Measurements from ENCODE around the gene TGFB3.

Gene TGFB3

DNA sequence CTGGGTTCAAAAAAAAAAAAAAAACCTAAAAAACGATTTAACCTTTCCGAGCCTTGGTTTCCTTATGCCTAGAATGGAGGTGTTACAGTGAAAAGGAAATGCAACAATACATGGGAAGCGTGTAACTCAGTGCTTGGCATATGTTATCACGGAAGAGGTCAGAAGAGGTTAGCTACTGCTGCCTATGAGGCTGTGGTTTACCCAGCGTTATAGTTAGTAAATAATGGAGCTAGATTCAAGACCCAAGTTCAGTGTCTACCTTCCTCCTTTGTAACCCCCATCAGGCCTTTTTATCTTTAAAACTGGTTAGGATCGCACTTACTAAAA lies 4.6 kb upstream of the TGFB3 start:
- peaks cover 1% of the 10 kb centered on the region; the same call in 1 of the 2 replicates for H3K4me1 ChIP-seq (ENCODE audit: insufficient read depth, low read length)
- H3K27ac ChIP-seq (ENCODE audit: low read depth, low read length) = no peak overlapping the region
- peaks cover 31% of the 10 kb centered on the region for H3K27me3 ChIP-seq (ENCODE audit: insufficient read depth, low read length)
- H3K36me3 ChIP-seq (ENCODE audit: insufficient read depth, low read length) = peaks cover 10% of the 10 kb centered on the region
- 52% methylated on average over 6 of the region's 6 CpGs for WGBS
- H3K4me3 ChIP-seq (ENCODE audit: low read length) = peak overlapping the region; percentile 97
- no peaks in the 10 kb centered on the region for H3K9me3 ChIP-seq (ENCODE audit: insufficient read depth, low read depth, low read length)
- H3K9ac ChIP-seq (ENCODE audit: low read depth, low read length) = peak overlapping the region; percentile 74; the same call in 1 of the 2 replicates

DNA sequence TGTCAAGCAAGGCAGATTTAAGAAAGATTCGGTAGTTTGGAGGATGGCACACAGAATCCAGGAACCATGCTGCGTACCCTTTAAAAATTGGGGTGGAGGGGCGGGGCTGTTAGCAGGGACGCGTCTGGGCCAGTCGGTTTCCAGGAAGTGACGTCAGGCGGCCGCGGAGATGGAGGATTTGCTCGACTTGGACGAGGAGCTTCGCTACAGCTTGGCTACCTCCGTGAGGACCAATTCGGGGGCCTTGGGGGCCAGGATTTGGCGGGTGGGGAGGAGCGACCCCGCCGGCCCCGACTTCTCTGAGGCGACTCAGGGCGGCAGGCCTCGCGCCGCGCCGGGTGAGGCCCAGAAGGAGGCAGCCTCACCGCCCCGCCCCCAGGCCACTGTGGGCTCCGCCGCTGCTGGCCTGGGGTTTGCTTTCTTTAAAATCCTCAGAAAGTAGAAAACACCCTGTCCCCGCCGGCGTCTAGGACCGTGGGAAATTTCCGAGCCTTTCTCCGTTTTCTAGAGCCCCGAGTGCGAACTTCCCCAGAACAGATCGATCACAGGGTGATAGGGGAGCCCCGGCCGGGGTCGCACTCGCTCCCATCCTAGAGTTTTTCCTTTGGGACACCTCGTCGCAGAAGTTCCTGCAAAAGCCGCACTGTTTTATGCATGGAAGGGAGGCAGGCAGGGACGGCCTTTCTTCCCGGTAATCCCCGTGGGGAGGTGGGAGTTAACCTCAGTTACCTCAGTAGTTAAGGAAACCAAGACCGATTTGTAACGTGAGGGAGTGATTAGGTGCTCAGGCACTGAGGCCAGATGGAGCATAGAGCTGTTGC lies 4.0 kb upstream of the TGFB3 start, which contains the start of gene IFT43:
TSS of gene IFT43 (plus strand) at position 146 of the 821 bp plus-strand sequence. CDS start at position 170, 24 bp downstream.
- WGBS = under 1% methylated on average over 52 of the region's 52 CpGs
- peak within 1 kb of the TSS; percentile 46 for H3K27ac ChIP-seq (ENCODE audit: low read depth, low read length)
- peaks cover 31% of the 10 kb centered on the region for H3K27me3 ChIP-seq (ENCODE audit: insufficient read depth, low read length)
- peaks cover 8% of the 10 kb centered on the region for H3K36me3 ChIP-seq (ENCODE audit: insufficient read depth, low read length)
- no peaks in the 10 kb centered on the region for H3K9me3 ChIP-seq (ENCODE audit: insufficient read depth, low read depth, low read length)
- peaks cover 7% of the 10 kb centered on the region; the same call in 1 of the 2 replicates for H3K4me1 ChIP-seq (ENCODE audit: insufficient read depth, low read length)
- H3K4me3 ChIP-seq (ENCODE audit: low read length) = peak within 1 kb of the TSS; percentile 97
- H3K9ac ChIP-seq (ENCODE audit: low read depth, low read length) = peak within 1 kb of the TSS; percentile 74

DNA sequence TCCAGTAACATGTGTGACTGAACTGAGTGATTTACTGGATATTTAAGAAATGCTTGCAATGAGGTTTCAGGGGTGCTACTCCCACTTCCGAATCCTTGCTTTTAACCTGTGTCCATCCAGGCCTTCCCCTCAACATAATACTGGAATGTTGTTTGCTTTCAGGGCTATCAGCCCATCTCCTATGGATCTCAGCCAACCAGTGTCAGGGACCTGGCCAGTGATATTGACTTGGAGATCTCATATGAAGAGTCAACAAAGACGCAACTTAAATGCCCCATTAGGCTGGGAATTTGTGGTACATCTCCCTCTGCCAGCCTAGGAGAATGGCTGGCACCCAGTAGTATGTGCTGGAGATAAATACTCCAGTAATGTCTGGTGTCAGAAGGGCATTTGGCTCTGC lies 2.9 kb upstream of the TGFB3 start:
- Histone ChIP-seq H3K27ac (ENCODE audit: low read depth, low read length) (no peak overlapping the region), H3K4me1 (ENCODE audit: insufficient read depth, low read length) (peaks cover 9% of the 10 kb centered on the region; the same call in 1 of the 2 replicates), H3K27me3 (ENCODE audit: insufficient read depth, low read length) (peaks cover 31% of the 10 kb centered on the region), H3K4me3 (ENCODE audit: low read length) (no peak overlapping the region), H3K9ac (ENCODE audit: low read depth, low read length) (no peak overlapping the region), H3K9me3 (ENCODE audit: insufficient read depth, low read depth, low read length) (no peaks in the 10 kb centered on the region), H3K36me3 (ENCODE audit: insufficient read depth, low read length) (no peaks in the 10 kb centered on the region)
- WGBS = 92% methylated on average over 2 of the region's 2 CpGs

DNA sequence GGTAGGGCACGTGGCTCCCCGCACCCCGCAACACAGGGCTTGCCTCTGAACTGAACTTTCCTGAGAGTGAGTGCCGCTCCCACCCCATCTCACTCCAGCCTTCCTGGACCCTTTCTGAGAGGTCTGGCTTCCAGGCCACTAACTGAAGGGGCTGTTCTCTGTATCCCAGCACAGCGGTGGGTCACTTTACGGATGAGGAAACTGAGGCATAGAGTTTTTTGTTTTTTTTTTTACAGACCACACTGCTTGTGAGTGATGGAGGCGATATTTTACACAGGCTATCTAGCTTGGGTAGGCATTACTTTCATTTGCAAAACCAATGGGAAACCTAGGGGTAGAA lies 1.2 kb upstream of the TGFB3 start:
- H3K9me3 ChIP-seq (ENCODE audit: insufficient read depth, low read depth, low read length) = no peaks in the 10 kb centered on the region
- no peak overlapping the region for H3K27ac ChIP-seq (ENCODE audit: low read depth, low read length)
- H3K36me3 ChIP-seq (ENCODE audit: insufficient read depth, low read length) = no peaks in the 10 kb centered on the region
- H3K4me3 ChIP-seq (ENCODE audit: low read length) = peak overlapping the region; percentile 63
- peaks cover 9% of the 10 kb centered on the region for H3K4me1 ChIP-seq (ENCODE audit: insufficient read depth, low read length)
- H3K9ac ChIP-seq (ENCODE audit: low read depth, low read length) = peak overlapping the region; percentile 56; the same call in 1 of the 2 replicates
- 25% methylated on average over 7 of the region's 7 CpGs for WGBS
- peaks cover 31% of the 10 kb centered on the region for H3K27me3 ChIP-seq (ENCODE audit: insufficient read depth, low read length)

DNA sequence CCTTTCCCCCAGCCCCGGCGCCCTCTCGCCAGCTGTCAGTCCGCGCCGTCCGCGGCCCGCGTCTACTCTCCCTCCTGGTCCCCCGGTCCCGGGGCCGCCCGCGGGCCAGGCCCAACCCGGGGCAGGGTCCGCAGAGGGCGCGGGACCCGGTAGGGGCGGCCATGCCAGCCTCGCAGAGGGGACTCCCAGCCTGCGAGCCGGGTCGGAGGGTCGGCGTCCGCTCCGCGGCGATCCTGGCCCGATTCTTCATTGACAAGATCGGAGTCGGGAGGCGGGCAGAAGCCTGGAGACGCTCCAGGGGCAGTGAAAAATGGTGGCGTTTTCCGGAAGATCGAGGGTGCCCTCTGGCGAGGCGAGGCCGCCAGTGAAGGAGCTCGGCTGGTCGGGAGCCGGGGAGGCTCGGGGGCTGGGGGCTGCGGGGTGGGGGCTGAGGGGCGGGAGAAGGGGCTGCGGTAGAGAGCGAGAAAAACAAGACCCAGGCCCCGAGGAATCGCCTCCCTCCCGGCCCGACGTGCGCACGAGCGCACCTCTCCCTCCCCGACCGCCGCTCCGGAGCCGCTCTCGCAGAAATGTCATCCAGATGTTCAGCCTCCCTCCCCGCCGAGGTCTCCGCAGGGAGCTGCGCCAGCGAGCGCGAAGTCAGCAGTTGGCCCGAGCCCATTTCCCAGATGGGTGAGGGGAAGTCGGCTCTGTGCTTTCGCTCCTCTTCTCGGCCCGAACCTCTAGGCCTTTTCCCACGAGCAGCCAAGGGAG lies 647 bp upstream of the TGFB3 start:
- Histone ChIP-seq H3K4me3 (ENCODE audit: low read length) (peak overlapping the region; percentile 63), H3K27me3 (ENCODE audit: insufficient read depth, low read length) (peaks cover 31% of the 10 kb centered on the region), H3K4me1 (ENCODE audit: insufficient read depth, low read length) (peaks cover 13% of the 10 kb centered on the region), H3K27ac (ENCODE audit: low read depth, low read length) (no peak overlapping the region), H3K9me3 (ENCODE audit: insufficient read depth, low read depth, low read length) (no peaks in the 10 kb centered on the region), H3K9ac (ENCODE audit: low read depth, low read length) (peak overlapping the region; percentile 56; the same call in 1 of the 2 replicates), H3K36me3 (ENCODE audit: insufficient read depth, low read length) (no peaks in the 10 kb centered on the region)
- under 1% methylated on average over 69 of the region's 77 CpGs for WGBS

DNA sequence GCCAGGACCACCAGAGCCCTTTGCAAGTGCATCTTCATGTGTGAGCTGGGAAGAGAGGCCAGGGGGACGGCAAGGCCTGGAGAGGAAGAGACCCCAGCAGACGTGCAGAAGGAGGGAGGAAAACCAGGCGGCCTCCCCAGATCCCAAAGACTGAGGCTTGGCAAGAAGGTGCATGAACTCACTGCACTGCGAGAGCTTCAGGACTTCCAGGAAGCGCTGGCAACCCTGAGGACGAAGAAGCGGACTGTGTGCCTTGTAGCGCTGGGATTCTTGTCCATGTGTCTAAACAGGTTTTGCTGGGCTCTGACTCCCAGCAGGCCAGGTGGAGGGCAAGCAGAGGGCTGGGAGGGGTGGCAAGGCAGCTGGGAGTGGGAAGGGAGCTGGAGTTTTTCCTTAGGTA lies 939 bp downstream of the TGFB3 start:
- WGBS = 84% methylated on average over 8 of the region's 8 CpGs
- no peaks in the 10 kb centered on the region for H3K36me3 ChIP-seq (ENCODE audit: insufficient read depth, low read length)
- no peak overlapping the region for H3K9ac ChIP-seq (ENCODE audit: low read depth, low read length)
- no peaks in the 10 kb centered on the region for H3K9me3 ChIP-seq (ENCODE audit: insufficient read depth, low read depth, low read length)
- H3K27me3 ChIP-seq (ENCODE audit: insufficient read depth, low read length) = peaks cover 31% of the 10 kb centered on the region
- peaks cover 20% of the 10 kb centered on the region for H3K4me1 ChIP-seq (ENCODE audit: insufficient read depth, low read length)
- no peak overlapping the region for H3K27ac ChIP-seq (ENCODE audit: low read depth, low read length)
- H3K4me3 ChIP-seq (ENCODE audit: low read length) = 0 out of 2 replicates have a peak overlapping the region, but pooled peaks have one; percentile 63

DNA sequence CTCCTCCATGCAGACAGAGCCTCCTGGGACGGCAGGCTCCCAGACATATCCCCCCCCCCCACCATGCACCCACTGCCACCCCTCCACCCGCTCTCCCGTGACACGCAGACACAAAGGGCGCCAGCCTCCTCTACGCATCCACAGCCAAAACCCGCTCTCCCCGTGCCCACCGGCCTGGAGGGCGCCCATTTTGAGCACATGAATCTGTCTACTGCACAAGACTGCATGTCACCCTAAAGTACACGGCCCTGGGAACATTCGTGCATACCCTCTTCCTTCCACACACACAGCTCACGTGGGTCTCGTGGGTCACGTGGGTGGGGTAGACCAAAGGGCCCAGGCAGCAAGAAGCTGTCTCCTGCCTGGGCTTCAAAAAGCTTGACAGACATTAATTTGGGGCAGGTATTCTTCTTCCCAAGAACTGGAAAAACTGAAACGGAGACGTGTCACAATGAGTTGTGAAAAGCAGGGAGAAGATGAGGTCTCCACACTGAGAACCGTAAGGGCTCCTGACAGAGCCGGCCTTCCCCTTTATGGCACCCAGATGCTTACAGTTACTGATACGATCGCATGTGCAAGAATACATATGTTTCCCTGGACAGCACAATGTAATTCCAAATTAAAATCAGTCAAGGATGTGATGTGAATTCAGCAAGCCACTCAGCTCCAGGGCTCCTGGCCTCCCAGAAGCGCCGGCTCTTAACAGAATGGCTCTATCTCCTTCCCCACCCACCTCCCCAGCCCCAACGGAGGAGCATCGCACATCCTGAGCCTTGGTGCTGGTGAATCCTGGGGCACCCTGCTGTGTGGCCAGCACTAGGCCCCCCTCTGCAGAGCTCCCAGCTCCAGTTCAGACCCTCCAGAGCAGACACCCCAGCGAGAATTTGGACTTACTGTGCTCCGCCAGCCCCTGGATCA lies 1.9 kb downstream of the TGFB3 start:
- no peak overlapping the region for H3K9ac ChIP-seq (ENCODE audit: low read depth, low read length)
- H3K4me3 ChIP-seq (ENCODE audit: low read length) = no peak overlapping the region
- no peak overlapping the region for H3K27ac ChIP-seq (ENCODE audit: low read depth, low read length)
- no peaks in the 10 kb centered on the region for H3K36me3 ChIP-seq (ENCODE audit: insufficient read depth, low read length)
- H3K9me3 ChIP-seq (ENCODE audit: insufficient read depth, low read depth, low read length) = no peaks in the 10 kb centered on the region
- peaks cover 20% of the 10 kb centered on the region for H3K4me1 ChIP-seq (ENCODE audit: insufficient read depth, low read length)
- peaks cover 26% of the 10 kb centered on the region for H3K27me3 ChIP-seq (ENCODE audit: insufficient read depth, low read length)
- WGBS = 88% methylated on average over 27 of the region's 27 CpGs

DNA sequence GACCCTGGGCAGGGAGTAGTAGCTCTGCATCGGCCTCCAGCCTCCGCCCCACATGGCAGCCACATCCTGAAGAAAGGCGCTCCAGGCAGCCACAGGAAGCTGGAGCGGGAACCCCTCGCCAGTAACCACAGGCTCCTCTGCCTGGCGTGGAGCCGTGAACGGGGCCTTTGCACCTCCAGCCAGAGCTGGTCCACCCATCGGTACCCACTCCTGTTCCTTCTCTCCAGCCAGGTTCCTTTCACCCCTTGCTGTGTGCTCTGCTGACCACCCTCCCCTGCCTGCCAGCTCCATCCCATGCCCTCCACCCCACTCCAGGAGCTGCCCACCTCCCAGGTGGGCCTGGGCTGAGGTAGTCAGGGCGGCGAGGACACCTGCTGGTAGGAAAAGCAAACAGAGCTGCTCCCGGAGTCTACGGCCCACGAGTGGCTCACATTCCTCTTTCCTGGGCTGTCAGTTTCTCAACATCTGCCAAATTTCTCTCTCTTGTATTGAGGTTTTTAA lies 2.7 kb downstream of the TGFB3 start:
- H3K27me3 ChIP-seq (ENCODE audit: insufficient read depth, low read length) = peaks cover 18% of the 10 kb centered on the region
- no peak overlapping the region for H3K4me3 ChIP-seq (ENCODE audit: low read length)
- no peak overlapping the region for H3K27ac ChIP-seq (ENCODE audit: low read depth, low read length)
- WGBS = 74% methylated on average over 14 of the region's 14 CpGs
- H3K9me3 ChIP-seq (ENCODE audit: insufficient read depth, low read depth, low read length) = no peaks in the 10 kb centered on the region
- H3K36me3 ChIP-seq (ENCODE audit: insufficient read depth, low read length) = no peaks in the 10 kb centered on the region
- H3K9ac ChIP-seq (ENCODE audit: low read depth, low read length) = no peak overlapping the region
- peaks cover 20% of the 10 kb centered on the region for H3K4me1 ChIP-seq (ENCODE audit: insufficient read depth, low read length)

DNA sequence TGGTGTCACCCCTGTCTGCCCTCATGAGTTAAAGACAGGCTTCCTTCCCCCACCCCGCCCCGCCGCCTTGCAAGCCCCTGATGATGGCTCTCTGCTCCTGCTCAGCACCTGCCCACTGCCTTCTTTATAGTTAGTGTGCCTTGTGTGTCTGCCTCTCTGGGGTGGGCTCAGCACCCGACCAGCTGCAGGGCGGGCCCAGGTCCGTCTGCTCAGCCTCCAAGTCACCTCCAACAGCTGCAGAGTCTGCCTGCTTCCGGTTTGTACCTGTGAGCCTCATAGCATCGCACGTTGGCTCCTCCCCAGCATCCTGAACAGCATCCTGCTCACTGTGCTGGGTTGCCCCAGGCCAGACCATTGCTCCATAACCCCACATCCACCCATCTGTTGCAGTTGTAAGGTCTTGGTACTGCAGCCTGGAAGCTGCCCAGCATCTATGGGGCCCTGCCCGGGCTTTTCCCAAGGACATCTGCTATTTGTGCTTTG lies 3.5 kb downstream of the TGFB3 start:
- WGBS = 85% methylated on average over 10 of the region's 10 CpGs
- Histone ChIP-seq H3K4me1 (ENCODE audit: insufficient read depth, low read length) (peaks cover 20% of the 10 kb centered on the region), H3K36me3 (ENCODE audit: insufficient read depth, low read length) (no peaks in the 10 kb centered on the region), H3K9me3 (ENCODE audit: insufficient read depth, low read depth, low read length) (no peaks in the 10 kb centered on the region), H3K9ac (ENCODE audit: low read depth, low read length) (no peak overlapping the region), H3K27me3 (ENCODE audit: insufficient read depth, low read length) (peaks cover 10% of the 10 kb centered on the region), H3K4me3 (ENCODE audit: low read length) (no peak overlapping the region), H3K27ac (ENCODE audit: low read depth, low read length) (no peak overlapping the region)

DNA sequence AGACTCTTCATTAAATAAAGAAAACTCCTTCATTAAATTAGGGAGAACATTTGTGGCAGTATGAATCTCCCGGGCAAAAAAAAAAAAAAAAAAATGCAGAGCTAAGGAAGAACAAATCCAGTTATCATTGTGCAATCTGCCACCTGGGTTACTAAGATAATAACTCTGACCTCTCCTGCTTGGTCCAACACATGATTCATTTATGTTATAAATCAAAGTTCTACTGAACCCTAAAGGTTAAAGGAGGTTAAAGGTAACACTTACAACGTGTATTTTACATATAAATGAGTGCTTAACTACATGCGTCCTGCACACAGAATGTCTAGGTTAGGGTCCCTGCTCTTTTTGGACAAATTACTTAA lies 4.2 kb downstream of the TGFB3 start:
- H3K27me3 ChIP-seq (ENCODE audit: insufficient read depth, low read length) = 0 out of 2 replicates have a peak, but pooled peaks cover 3% of the 10 kb centered on the region
- H3K4me3 ChIP-seq (ENCODE audit: low read length) = no peak overlapping the region
- peaks cover 20% of the 10 kb centered on the region for H3K4me1 ChIP-seq (ENCODE audit: insufficient read depth, low read length)
- WGBS = 73% methylated on average over 3 of the region's 3 CpGs
- H3K9ac ChIP-seq (ENCODE audit: low read depth, low read length) = no peak overlapping the region
- H3K27ac ChIP-seq (ENCODE audit: low read depth, low read length) = no peak overlapping the region
- no peaks in the 10 kb centered on the region for H3K9me3 ChIP-seq (ENCODE audit: insufficient read depth, low read depth, low read length)
- no peaks in the 10 kb centered on the region for H3K36me3 ChIP-seq (ENCODE audit: insufficient read depth, low read length)
